Cardiac muscle cell (in vitro differentiated cells and primary cell): ENCODE results near the gene COL25A1. TPM values are rescaled to one million over a fixed set of nuclear protein-coding genes. Genes with fewer than 3 reads are reported as not detected.
A peak's percentile ranks its signal among the peaks of the same experiment; 100 is the strongest.

ENCODE experiments used
- DNase-seq, 2 donors: peaks; one replicate each; pipeline versions ENCODE4 v3.0.0 to v3.0.0-alpha.2; 2010 to 2017; ENCODE audit warnings: low read depth in 1 of 2, low spot score in 1 of 2
- H3K27ac ChIP-seq: fragments of 200-600 bp; sonication (generic); 2 replicates; pipeline ENCODE4 v1.5.1; 2016
- H3K27me3 ChIP-seq: fragments of 200-600 bp; sonication (generic); 2 replicates; pipeline ENCODE4 v1.6.0; 2016; ENCODE audit warnings: control low read depth
- H3K36me3 ChIP-seq: fragments of 200-600 bp; sonication (generic); 2 replicates; pipeline ENCODE4 v1.5.1; 2016; ENCODE audit warnings: control low read depth
- H3K4me1 ChIP-seq: fragments of 200-600 bp; sonication (generic); 2 replicates; pipeline ENCODE4 v1.8.1; 2017; ENCODE audit warnings: low read depth, mild to moderate bottlenecking, mixed run types
- H3K4me3 ChIP-seq: fragments of 200-600 bp; sonication (generic); 2 replicates; pipeline ENCODE4 v1.5.1; 2016; ENCODE audit warnings: mild to moderate bottlenecking
- H3K9me3 ChIP-seq: fragments of 200-600 bp; sonication (generic); 2 replicates; pipeline ENCODE4 v1.5.1; 2017; ENCODE audit warnings: low read depth, mild to moderate bottlenecking, control low read depth
- polyA plus RNA-seq: library from polyadenylated mRNA; unstranded; fragments of >200 nt; fragmentation: Nextera tagmentation; extraction: Ambion mirVana; gene quantifications from 2 replicates; pipeline ENCODE4 v1.2.1, GENCODE V29; 2016
- total RNA-seq: library from RNA; depleted of rRNA; stranded (reverse); fragments of >200 nt; gene quantifications from 2 replicates; pipeline ENCODE4 v1.2.3, GENCODE V29; 2016
- TF ChIP-seq, protein P1 (sequence below): IDR thresholded peaks from 2 replicates; pipeline ENCODE4 v1.5.1; 2012; ENCODE audit warnings: low read depth, mild to moderate bottlenecking, low read length

COL25A1 gene
- total and polyA plus RNA-seq, 2 experiments from 2014 or later: 3.5 to 8.4 TPM

GRCh38 chr4:108885211-108885610 lies 417.2 kb downstream of the COL25A1 start:
- Histone ChIP-seq H3K27ac (no peak overlapping the region), H3K9me3 (no peaks in the 10 kb centered on the region), H3K4me1 (no peaks in the 10 kb centered on the region), H3K4me3 (no peak overlapping the region), H3K36me3 (no peaks in the 10 kb centered on the region), H3K27me3 (no peaks in the 10 kb centered on the region)
- DNase-seq: peak in 1 of 2 donors; percentile 45
- TF ChIP-seq, protein P1, sequence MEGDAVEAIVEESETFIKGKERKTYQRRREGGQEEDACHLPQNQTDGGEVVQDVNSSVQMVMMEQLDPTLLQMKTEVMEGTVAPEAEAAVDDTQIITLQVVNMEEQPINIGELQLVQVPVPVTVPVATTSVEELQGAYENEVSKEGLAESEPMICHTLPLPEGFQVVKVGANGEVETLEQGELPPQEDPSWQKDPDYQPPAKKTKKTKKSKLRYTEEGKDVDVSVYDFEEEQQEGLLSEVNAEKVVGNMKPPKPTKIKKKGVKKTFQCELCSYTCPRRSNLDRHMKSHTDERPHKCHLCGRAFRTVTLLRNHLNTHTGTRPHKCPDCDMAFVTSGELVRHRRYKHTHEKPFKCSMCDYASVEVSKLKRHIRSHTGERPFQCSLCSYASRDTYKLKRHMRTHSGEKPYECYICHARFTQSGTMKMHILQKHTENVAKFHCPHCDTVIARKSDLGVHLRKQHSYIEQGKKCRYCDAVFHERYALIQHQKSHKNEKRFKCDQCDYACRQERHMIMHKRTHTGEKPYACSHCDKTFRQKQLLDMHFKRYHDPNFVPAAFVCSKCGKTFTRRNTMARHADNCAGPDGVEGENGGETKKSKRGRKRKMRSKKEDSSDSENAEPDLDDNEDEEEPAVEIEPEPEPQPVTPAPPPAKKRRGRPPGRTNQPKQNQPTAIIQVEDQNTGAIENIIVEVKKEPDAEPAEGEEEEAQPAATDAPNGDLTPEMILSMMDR: no peak

- Histone ChIP-seq H3K4me3 (no peak overlapping the region), H3K27ac (no peak overlapping the region), H3K27me3 (no peaks in the 10 kb centered on the region), H3K36me3 (no peaks in the 10 kb centered on the region), H3K4me1 (no peaks in the 10 kb centered on the region), H3K9me3 (no peaks in the 10 kb centered on the region)
- TF ChIP-seq, protein P1: no peak
- no peak for DNase-seq
Observed at GRCh38 chr4:108884596-108884995, 417.9 kb downstream of the COL25A1 start.

GRCh38 chr4:108881986-108882385 lies 420.5 kb downstream of the COL25A1 start:
- Histone ChIP-seq H3K4me3 (no peak overlapping the region), H3K9me3 (no peaks in the 10 kb centered on the region), H3K4me1 (no peaks in the 10 kb centered on the region), H3K27ac (no peak overlapping the region), H3K36me3 (no peaks in the 10 kb centered on the region), H3K27me3 (no peaks in the 10 kb centered on the region)
- TF ChIP-seq, protein P1: no peak
- DNase-seq: no peak

GRCh38 chr4:108881190-108881589 lies 421.3 kb downstream of the COL25A1 start:
- Histone ChIP-seq H3K4me3 (no peak overlapping the region), H3K27ac (no peak overlapping the region), H3K4me1 (no peaks in the 10 kb centered on the region), H3K36me3 (no peaks in the 10 kb centered on the region), H3K27me3 (no peaks in the 10 kb centered on the region), H3K9me3 (no peaks in the 10 kb centered on the region)
- TF ChIP-seq, protein P1: no peak
- peak in 1 of 2 donors; percentile 84 for DNase-seq

DNA sequence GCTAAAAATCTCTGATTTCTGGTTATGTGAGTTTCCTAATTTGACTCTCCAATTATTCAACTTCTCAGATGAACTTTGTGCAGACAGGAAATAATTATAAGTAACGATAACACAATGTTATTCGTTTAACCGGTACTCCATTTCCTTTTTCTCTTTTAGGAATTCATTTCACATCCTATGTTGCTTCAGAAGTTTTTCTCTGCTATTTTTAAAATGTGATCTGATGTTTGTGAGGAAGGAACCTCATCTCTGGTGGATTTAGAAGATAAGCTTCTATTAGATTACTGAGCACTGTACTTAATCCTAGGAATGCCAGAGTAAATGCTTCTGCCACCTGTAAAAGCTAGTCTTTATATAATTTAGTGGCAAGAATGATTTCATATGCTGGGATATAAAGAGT lies 423.7 kb downstream of the COL25A1 start:
- H3K36me3 ChIP-seq: no peaks in the 10 kb centered on the region
- H3K9me3 ChIP-seq: no peaks in the 10 kb centered on the region
- no peak overlapping the region for H3K27ac ChIP-seq
- no peak for DNase-seq
- no peak overlapping the region for H3K4me3 ChIP-seq
- H3K4me1 ChIP-seq: no peaks in the 10 kb centered on the region
- H3K27me3 ChIP-seq: no peaks in the 10 kb centered on the region
- TF ChIP-seq, protein P1: no peak

DNA sequence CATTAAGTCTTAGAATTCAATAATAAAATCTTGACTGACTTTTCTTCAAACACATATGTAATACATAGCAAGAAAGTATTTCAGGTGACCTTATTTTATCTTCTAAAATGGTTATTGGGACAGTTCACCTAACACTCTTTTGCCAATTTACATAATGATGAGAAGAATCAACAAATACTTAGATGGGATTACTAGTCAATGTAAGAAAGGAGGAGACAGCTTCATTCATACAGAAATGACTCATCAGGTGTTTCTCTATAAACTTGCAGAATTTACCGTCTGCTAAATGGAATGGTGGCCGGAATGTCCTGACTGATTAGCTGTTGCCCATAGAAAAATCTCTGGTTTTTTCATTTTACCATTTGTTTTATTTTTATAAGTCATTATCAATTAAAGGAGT lies 424.6 kb downstream of the COL25A1 start:
- TF ChIP-seq, protein P1: no peak
- Histone ChIP-seq H3K9me3 (no peaks in the 10 kb centered on the region), H3K27me3 (no peaks in the 10 kb centered on the region), H3K4me1 (no peaks in the 10 kb centered on the region), H3K4me3 (no peak overlapping the region), H3K36me3 (no peaks in the 10 kb centered on the region), H3K27ac (no peak overlapping the region)
- no peak for DNase-seq
